Measurements from ENCODE around the gene MIEF2. TPM values are rescaled to one million over a fixed set of nuclear protein-coding genes. Genes with fewer than 3 reads are reported as not detected.

MIEF2 gene, protein sequence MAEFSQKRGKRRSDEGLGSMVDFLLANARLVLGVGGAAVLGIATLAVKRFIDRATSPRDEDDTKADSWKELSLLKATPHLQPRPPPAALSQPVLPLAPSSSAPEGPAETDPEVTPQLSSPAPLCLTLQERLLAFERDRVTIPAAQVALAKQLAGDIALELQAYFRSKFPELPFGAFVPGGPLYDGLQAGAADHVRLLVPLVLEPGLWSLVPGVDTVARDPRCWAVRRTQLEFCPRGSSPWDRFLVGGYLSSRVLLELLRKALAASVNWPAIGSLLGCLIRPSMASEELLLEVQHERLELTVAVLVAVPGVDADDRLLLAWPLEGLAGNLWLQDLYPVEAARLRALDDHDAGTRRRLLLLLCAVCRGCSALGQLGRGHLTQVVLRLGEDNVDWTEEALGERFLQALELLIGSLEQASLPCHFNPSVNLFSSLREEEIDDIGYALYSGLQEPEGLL
- total RNA-seq: 1 to 10 TPM; 4.3 to 4.4 TPM

DNA sequence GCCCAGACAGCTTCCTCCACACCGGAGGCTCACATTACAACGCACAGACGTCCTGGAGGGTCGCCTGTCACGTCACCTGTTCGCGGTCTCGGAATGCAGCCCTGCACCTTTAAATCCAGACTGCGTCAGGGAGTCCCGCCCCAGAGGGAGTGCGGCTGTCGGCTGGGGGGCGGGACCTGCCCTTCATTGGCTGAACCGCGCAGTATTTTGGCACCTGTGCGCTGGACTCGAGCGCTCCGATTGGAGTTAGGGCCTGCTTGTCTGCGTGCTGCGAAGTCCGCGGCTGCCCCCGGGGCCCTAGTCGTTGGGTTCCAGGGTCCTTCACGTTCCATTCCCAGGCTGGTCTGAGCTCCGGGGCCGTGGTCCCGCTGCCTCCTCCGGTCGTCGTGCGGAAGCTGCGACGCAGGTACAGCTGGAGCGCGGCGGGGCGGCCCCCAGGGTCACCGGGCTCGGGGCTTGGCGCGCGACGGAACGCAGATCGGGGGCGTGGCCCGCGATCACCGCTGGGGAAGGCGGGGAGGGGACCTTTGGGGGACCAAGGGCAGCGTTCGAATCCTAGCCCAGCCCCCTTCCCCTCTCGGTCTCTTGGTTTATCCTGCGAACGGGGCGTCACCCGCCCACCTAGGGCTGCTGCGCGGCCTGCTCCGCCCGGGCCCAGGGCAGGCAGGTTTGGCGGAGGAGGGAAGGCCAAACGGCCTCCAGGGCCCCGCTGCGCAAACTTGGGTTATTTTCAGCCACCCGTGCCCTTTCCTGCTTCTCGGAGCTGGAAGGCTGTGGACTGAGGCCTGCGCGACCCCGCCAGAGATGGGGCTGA lies at the start of gene MIEF2:
Gene MIEF2, plus strand, starts transcription at position 331 of the 814 bp plus-strand sequence. CDS start 2,059 bp downstream, outside the sequence.
- ChIA-PET POLR2A (interaction anchor here (1.3 kb wide), 1 partner anchor 25 kb away, joined by 5 read pairs; no protein-coding TSS in a partner anchor), CTCF (interaction anchor here (0.6 to 0.9 kb wide), 2 partner anchors 43 to 484 kb away, joined by 3 read pairs; no protein-coding TSS in a partner anchor)

DNA sequence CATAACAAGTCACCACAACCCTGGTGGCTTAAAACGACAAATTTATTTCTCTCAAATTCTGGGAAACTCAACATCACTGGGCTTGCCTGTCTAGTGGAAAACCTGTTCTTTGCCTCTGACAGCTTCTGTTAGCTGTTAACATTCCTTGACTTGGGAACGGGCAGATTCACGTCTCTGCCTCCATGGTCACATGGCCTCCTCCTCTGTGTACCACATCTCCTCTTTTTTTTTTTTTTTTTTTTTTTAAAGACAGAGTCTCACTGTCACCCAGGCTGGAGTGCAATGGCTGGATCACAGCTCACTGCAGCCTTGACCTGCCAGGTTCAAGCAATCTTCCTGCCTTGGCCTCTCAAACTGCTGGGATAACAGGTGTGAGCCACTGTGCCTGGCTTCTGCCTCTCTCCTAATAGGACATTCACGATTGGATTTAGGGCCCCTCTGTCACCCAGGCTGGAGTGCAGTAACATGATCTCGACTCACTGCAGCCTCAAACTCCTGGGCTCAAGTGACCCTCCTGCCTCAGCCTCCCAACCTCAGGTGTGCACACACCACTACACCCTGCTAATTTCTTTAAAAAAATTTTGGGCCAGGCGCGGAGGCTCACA lies 46.7 kb upstream of the MIEF2 start:
- ChIA-PET POLR2A (interaction anchor here (0.6 kb wide), 1 partner anchor 12 kb away, joined by 7 read pairs; the partner anchor contains the start of gene LLGL1), CTCF (interaction anchor here (1.2 to 1.3 kb wide), 2 partner anchors 26 to 29 kb away, joined by 3 read pairs; no protein-coding TSS in a partner anchor)

DNA sequence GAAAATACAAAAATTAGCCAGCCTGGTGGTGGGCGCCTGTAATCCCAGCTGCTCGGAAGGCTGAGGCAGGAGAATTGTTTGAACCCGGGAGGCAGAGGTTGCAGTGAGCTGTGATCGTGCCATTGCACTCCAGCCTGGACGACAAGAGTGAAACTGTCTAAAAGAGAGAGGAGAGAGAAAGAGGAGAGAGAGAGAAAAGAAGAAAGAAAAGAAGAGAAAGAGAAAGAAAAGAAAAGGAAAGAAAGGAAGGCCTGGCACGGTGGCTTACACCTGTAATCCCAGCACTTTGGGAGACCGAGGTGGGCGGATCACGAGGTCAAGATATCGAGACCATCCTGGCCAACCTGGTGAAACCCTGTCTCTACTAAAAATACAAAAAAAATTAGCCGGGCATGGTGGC lies 43.6 kb upstream of the MIEF2 start:
- ChIA-PET CTCF (interaction anchor here (0.7 to 4.7 kb wide), 9 partner anchors 12 to 108 kb away, joined by 3 to 18 read pairs (median 4); no protein-coding TSS in a partner anchor), POLR2A (interaction anchor here (0.7 kb wide), 1 partner anchor 61 kb away, joined by 4 read pairs; no protein-coding TSS in a partner anchor)

DNA sequence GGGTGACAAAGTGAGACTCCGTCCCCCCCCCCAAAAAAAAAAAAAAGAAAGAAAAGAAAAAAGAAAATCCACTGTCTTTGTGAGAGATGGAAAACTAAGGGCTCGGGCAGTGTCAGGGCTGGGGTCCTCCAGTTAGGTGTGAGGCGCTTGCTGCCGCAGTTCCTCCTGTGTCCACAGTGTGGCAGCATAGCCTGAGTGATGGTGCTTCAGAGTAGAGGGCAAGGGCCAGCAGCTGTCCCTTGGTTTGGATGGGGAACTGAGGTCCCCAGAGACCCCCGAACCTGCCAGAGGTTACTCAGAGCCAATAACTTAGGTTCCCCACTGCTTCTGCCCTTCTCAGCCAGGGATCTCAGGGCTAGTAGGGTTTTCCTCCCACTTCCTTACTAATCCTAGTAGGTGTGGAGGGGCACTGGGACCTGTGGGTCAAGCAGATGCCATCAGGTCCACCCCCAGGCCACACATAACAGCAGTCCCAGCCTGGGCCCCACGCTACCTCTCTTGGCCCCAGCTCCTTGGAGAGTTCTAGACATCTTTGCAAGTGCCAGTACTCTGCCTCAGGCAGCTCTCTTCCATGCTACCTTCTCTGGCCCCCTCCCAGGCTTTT lies 42.9 kb upstream of the MIEF2 start:
- CTCF ChIA-PET: interaction anchor here (0.6 to 4.7 kb wide), 13 partner anchors 13 to 254 kb away, joined by 3 to 18 read pairs (median 4); no protein-coding TSS in a partner anchor

DNA sequence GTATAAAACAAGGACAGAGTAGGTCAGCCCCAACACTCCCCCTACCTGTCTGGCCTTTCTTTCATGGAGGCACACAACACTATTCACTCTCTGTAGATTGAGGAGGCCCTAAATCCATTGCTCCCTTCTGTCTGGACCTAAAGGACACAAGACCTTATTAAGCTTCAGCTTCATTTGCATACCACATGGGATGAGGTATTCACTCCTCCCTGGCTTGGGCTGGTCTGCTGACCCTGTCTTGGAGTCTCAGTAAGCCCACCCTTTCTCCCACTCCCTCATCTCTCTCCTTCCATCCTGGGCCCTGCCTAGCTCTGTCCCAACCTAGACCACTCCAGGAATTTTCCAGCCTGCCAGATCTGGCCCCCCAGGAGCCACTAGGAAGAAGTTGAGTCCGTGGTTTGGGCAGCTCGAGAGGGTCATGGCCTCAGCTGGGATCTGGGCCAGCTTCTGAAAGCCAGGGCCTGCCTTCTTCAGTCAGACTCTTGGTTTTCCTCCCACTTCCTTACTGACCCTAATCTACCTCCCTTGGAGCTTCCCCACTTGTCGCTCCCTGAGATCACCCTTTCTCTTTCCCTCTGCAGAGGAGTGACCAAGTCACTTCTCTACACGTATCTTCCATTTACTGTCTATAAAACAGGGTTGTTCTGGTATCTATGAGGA lies 41.6 kb upstream of the MIEF2 start:
- ChIA-PET POLR2A (no interaction called here), CTCF (interaction anchor here (4.7 kb wide), 1 partner anchor 79 kb away, joined by 18 read pairs; no protein-coding TSS in a partner anchor)

More for the DNA sequence above, 42.9 kb upstream of the MIEF2 start:
- POLR2A ChIA-PET: interaction anchor here (0.6 to 0.7 kb wide), 2 partner anchors 60 to 585 kb away, joined by 3 to 4 read pairs; no protein-coding TSS in a partner anchor

DNA sequence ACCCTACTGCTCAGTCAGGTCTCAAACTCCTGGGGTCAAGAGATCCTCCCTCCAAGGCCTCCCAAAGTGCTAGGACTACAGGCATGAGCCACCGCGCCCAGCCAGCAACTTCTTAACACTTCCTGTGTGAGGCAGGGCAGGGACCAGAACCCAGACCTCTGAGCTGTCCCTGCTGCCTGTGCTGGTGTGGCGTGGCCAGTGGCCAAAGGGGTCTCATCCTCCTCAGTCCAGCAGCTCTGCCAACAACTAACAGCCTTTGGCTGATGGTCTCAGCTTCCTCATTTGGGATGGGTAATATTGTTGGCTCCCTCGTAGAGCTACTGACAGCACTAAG lies 36.4 kb upstream of the MIEF2 start:
- ChIA-PET CTCF (interaction anchor here (1.5 kb wide), 1 partner anchor 24 kb away, joined by 4 read pairs; no protein-coding TSS in a partner anchor), POLR2A (interaction anchor here (0.5 to 0.8 kb wide), 2 partner anchors 33 to 40 kb away, joined by 3 read pairs; partner anchors contain the start of gene ALKBH5)

DNA sequence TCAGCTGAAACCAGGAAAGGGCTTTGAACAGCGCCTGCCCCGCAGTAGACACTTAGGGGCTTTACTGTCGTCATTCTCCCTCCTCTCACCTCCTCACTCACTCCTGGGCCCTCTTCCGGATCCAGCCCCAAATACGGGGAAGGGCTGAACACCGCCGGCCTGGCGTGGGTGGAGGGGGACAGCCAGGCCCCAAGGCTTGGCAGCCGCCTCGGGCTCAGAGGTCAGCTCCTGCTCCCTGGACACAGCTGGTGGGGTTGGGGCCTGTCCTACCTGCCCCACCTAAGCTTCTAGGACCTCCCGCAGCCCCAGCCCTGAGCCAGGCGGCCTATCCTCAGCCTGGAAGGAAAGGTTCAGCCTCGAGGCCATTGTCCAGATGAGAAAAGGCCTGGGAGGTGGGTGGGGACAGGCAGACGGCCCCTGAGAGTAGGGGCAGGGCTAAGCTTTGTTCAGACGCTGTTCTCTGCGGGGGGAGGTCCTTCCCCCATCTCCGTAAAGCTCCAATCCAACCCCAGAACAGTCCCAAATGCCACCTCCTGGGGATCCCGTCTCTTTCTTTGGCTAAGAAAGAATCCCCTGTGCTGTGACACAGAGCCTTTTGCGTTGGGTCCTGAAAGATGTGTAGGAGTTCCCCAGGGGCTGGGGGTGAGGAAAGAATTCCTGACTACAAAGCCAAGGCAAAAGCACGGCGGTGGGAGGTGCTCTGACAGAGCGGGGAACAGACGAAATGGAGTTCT lies 35.9 kb upstream of the MIEF2 start:
- POLR2A ChIA-PET: interaction anchor here (0.8 kb wide), 1 partner anchor 41 kb away, joined by 3 read pairs; the partner anchor contains the start of gene ALKBH5
- CTCF ChIA-PET: interaction anchor here (1.5 kb wide), 1 partner anchor 24 kb away, joined by 4 read pairs; no protein-coding TSS in a partner anchor

DNA sequence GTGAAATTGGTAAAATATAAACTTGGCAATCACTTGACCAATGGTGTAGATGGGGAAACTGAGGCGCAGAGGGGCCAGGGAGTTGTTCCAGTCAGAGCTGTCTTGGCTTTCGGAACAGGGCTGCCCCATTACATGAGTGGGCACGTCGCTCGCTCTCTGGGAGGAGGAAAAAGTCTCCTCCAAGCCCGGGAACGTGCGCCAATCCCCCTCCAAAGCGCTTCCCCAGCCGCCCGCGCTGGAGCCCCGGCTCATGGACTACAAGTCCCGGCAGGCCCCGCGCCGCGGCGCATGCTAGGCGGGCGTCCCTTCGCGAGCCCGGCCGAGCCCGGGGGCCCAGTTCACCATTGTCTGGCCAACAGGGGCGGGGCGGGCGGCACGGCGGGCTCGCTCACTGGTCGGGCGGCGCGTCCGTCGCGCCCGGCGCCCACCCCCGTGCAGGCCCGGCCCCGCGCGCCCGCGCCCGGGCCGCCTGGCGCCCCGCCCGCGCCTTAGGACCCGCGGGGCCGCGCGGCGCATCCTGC lies 35.3 kb upstream of the MIEF2 start, which contains the start of gene LLGL1:
Gene LLGL1, plus strand, starts transcription at position 515 of the 521 bp plus-strand sequence. CDS start 48 bp downstream, outside the sequence.
- CTCF ChIA-PET: interaction anchor here (1.5 kb wide), 1 partner anchor 23 kb away, joined by 4 read pairs; no protein-coding TSS in a partner anchor
- POLR2A ChIA-PET: interaction anchor here (0.6 kb wide), 2 partner anchors 11 to 135 kb away, joined by 4 to 7 read pairs; no protein-coding TSS in a partner anchor

DNA sequence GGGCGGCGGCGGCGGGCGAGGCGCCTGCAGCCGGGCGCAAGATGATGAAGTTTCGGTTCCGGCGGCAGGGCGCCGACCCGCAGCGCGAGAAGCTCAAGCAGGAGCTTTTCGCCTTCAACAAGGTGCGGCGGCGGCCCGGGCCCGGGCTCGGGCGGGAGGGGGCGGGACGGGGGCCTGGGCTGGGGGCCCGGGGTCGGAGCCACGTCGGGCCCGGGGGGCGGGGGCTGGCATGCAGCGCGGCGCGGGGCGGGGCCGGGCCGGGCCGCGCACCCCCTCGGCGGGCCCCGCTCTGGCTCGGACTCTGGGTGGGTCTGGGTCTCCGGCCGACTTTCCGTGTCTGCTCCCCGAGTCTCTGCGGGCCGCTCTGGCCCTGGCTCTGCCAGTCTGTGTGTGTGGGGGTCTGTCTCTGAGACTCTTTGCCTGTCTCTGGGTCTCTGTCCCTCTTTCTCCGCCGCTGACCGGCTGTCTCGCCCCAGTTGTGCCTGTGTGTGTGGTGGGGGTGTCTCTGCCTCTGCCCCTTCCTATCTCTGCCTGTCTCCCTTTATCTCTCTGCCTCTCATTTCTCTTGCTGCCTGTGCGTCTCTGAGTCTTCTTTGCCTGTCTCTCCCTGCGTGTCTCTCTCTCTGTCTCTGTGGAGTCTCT lies 34.7 kb upstream of the MIEF2 start:
- CTCF ChIA-PET: no interaction called here

DNA sequence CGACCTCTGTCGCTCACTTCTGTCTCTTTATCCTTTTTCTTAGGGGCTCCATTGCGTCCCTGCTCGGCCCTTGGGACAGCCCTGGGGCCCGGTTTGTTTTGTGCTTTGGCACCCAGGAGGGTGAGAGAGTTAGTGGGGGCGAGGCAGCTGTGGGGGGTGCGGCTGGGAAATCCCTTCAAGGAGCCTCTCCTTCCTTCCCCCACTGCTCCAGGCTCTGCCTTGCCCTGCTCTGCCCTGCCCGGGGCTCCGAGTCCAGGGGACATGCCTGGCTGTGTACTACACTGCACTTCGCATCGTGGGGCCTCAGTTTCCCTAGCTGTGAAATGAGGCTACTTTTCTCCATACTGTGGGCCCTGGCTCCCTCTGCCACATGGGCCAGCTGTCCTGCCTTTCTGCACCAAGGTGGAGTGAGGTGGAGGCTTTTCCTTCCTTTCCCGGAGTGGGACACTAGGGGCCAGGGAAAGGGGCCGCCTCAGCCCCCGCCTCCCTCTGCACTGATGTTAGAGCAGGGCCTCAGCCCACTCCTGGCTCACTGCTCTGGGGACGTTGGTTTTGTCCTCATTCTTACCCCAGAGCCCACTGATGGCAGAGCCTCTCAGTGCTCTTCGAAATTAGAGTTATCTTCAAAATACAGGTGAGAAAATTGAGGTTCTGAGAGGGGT lies 34.0 kb upstream of the MIEF2 start:
- ChIA-PET CTCF (no interaction called here), POLR2A (interaction anchor here (0.9 kb wide), 1 partner anchor 9 kb away, joined by 3 read pairs; no protein-coding TSS in a partner anchor)

More for the DNA sequence above, 34.7 kb upstream of the MIEF2 start:
- POLR2A ChIA-PET: interaction anchor here (0.6 to 0.9 kb wide), 3 partner anchors 10 to 135 kb away, joined by 3 to 7 read pairs (median 4); no protein-coding TSS in a partner anchor

DNA sequence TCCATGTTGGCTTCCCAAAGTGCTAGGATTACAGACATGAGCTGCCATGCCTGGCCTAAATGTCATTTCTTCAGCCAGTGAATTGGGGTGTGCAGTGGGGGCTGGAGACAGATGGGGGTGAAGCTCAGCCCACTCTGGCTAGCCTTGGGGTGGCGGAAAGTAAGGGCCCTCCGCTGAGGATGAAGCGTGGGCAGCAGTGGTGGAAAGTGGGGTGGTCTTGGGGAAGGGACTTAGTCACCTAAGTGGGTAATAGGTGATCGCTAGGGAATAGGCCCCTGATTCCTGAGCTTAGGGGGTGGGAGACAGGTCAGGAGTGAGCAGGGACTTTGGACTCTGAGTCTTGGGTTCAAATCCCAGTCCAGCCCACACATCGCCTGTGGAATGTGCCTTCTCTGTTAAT lies 32.8 kb upstream of the MIEF2 start:
- ChIA-PET POLR2A (no interaction called here), CTCF (interaction anchor here (0.6 kb wide), 1 partner anchor 16 kb away, joined by 3 read pairs; no protein-coding TSS in a partner anchor)

DNA sequence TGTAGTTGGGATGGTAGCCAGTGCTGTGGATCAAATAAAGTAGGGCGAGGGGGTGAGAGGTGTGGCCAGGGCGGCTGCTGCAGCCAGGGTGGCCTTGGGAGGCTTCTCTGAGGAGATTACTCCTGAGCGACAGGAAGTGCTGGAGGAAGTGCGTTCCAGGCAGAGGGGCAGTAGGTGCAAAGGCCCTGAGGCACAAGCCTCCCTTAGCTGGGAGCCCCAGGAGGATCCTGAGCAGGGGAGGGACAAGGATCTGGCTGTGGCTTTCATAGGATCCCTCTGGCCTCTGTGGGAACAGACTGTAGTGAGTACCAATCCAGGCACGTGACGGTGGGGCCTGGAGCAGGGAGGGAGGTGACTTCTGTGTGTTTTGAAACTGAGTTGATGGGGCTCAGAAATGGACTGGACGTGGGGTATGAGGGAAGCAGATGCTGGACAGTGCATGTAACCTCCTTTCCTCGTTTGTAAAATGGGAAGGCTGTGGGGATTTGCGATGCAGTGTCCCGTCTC lies 32.2 kb upstream of the MIEF2 start:
- ChIA-PET POLR2A (no interaction called here), CTCF (no interaction called here)

DNA sequence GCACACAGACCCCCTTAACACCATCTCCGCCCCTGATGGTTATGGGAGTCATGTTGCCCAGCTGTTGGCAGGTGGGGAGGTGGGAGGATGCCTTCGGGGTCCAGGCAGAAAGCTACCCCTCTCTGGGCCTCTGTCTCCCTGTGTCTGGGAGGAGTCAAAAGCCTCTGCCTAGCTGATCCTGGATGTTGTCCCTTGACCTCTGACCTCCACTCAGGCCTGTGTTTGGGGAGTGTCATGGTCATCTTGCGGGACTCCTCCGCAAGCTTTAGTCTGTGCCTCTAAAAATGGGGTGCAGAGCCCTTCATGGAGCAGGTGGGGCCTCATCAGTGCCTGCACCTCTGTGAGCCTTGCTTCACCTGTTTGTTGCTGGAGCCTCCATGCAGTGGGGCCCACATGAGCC lies 31.2 kb upstream of the MIEF2 start:
- ChIA-PET CTCF (interaction anchor here (0.9 kb wide), 1 partner anchor 20 kb away, joined by 3 read pairs; no protein-coding TSS in a partner anchor), POLR2A (no interaction called here)

DNA sequence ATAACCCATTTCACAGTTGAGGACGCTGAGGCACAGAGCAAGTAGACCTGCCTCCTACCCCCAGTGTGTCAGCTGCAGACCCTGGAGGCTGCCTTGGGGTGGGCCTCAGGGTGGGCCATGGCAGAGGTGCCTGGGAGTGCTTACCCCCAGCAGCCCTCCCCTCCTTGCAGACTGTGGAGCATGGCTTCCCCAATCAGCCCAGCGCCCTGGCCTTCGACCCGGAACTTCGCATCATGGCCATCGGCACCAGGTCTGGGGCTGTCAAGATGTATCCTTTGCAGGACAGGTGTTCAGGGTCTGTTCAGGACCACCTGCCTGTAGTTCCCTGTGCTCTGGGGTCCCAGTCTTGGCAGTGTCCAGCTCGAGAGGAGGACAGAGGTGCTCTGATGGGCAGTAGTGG lies 30.7 kb upstream of the MIEF2 start:
- CTCF ChIA-PET: no interaction called here
- POLR2A ChIA-PET: no interaction called here

DNA sequence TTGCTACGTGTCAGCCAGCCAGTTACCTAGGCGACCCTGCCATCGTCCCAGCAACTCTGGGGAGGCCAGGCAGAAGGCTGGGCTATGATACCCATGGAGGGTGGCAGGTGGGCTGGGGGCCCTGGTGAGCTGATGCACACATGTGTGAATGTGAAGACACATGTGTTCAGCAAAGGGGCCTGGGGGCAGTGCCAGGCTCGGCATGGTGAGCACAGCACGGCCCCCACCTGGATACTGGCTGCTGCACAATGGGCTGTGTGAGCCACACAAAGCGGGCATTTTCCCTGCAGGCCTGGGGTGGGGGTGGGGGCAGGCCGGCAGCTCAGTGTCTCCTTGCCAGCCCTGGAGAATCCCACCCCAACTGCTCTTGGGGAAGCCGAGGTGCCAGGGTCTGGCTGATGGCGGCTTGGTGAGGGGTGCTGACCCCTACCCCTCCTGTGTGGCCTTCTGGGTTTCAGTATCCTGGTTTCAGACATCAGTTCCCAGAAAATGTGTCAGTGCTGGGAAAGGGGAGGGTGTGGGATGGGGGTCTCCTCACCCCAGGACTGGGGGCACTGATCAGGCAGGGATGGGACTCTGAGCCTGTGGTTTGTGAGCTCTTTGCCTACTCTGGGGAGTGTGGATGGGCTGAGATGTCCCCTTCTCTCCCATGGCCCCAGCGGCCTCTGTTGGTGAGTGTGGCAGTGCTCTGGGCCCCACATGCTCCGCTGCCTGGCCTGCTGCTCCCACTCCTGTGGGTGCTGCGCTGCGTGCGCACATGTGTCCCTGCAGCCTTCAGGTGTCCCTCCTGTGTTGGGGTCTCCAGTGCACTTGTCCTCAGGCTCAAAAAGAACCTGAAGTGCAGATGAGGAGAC lies 29.9 kb upstream of the MIEF2 start:
- ChIA-PET POLR2A (no interaction called here), CTCF (interaction anchor here (0.9 kb wide), 1 partner anchor 23 kb away, joined by 3 read pairs; no protein-coding TSS in a partner anchor)

Measured in activated CD8-positive, alpha-beta memory T cell treated with anti-CD3 and anti-CD28 coated beads for 36 hours (primary cell).